GM12878 (cell line): ENCODE measurements around the gene FBXO4. TPM values are rescaled to one million over a fixed set of nuclear protein-coding genes. Genes with fewer than 3 reads are reported as not detected.

Experiments used
- ATF2 ChIP-seq: IDR thresholded peaks from 2 replicates; pipeline ENCODE4 v1.6.1; 2012; ENCODE audit warnings: low read length, inconsistent platforms
- ATF3 ChIP-seq: IDR thresholded peaks from 2 replicates; pipeline ENCODE4 v1.6.1; 2011; ENCODE audit warnings: low read depth, mild to moderate bottlenecking, low read length, moderate library complexity, borderline replicate concordance; ENCODE audit errors: extremely low read depth
- BCLAF1 ChIP-seq: fragments of 450-650 bp; IDR thresholded peaks from 2 replicates; pipeline ENCODE4 v1.6.1; 2017; ENCODE audit warnings: antibody characterized with exemption, mild to moderate bottlenecking, moderate library complexity
- CHD4 ChIP-seq: fragments of 200-600 bp; sonication (generic); IDR thresholded peaks from 2 replicates; pipeline ENCODE4 v1.6.1; 2016; ENCODE audit warnings: mild to moderate bottlenecking
- ETV6 ChIP-seq, 2 experiments: fragments of 450-650 bp in 1 of 2; IDR thresholded peaks in 1 of 2; conservative IDR thresholded peaks in 1 of 2; 2 replicates each; pipeline ENCODE4 v1.6.1; 2014; ENCODE audit warnings: antibody characterized with exemption in 1 of 2, borderline replicate concordance in 1 of 2, low read depth in 1 of 2, mild to moderate bottlenecking in 1 of 2, moderate library complexity in 1 of 2
- EZH2 ChIP-seq: IDR thresholded peaks from 2 replicates; pipeline ENCODE4 v1.6.1; 2012; ENCODE audit warnings: low read depth, mild to moderate bottlenecking, control low read depth, inconsistent platforms, low read length, borderline replicate concordance; ENCODE audit not compliant: control insufficient read depth
- HDAC6 ChIP-seq: fragments of 200-600 bp; sonication (generic); IDR thresholded peaks from one replicate; pipeline ENCODE4 v1.8.0; 2017; ENCODE audit warnings: antibody characterized with exemption; ENCODE audit not compliant: unreplicated experiment
- IKZF2 ChIP-seq, 2 experiments: fragments of 450-650 bp; IDR thresholded peaks; 2 replicates each; pipeline ENCODE4 v1.6.1; 2017; ENCODE audit warnings: mild to moderate bottlenecking in 2 of 2, moderate library complexity in 2 of 2
- MYB ChIP-seq: fragments of 150-350 bp; IDR thresholded peaks from 2 replicates; pipeline ENCODE4 v1.6.1; 2014; ENCODE audit warnings: mild to moderate bottlenecking, low read depth, low read length, borderline replicate concordance
- MYC ChIP-seq: IDR thresholded peaks from 2 replicates; pipeline ENCODE4 v1.6.1; 2011; ENCODE audit warnings: mild to moderate bottlenecking, low read length, moderate library complexity, inconsistent platforms; ENCODE audit not compliant: insufficient read depth, insufficient replicate concordance, insufficient read length, severe bottlenecking
- NR2C1 ChIP-seq: fragments of 450-650 bp; IDR thresholded peaks from 2 replicates; pipeline ENCODE4 v1.6.1; 2017; ENCODE audit warnings: antibody characterized with exemption, mild to moderate bottlenecking, moderate library complexity
- PAX8 ChIP-seq: fragments of 450-650 bp; IDR thresholded peaks from 2 replicates; pipeline ENCODE4 v1.6.1; 2017; ENCODE audit warnings: mild to moderate bottlenecking, moderate library complexity
- RCOR1 ChIP-seq: conservative IDR thresholded peaks from 2 replicates; pipeline ENCODE4 v1.6.1; 2012; ENCODE audit warnings: low read depth, low read length, improper control_type of control experiment
- SP1 ChIP-seq: IDR thresholded peaks from one replicate; pipeline ENCODE4 v1.6.1; 2011; ENCODE audit warnings: low read depth, low read length
- SPI1 ChIP-seq: IDR thresholded peaks from 2 replicates; pipeline ENCODE4 v1.6.1; 2011; ENCODE audit warnings: low read depth, mild to moderate bottlenecking, low read length, moderate library complexity, borderline replicate concordance; ENCODE audit not compliant: insufficient read depth
- TCF3 ChIP-seq: IDR thresholded peaks from 2 replicates; pipeline ENCODE4 v1.6.1; 2012; ENCODE audit warnings: low read depth, mild to moderate bottlenecking, low read length, borderline replicate concordance; ENCODE audit not compliant: insufficient read depth
- ZBED1 ChIP-seq: IDR thresholded peaks from 2 replicates; pipeline ENCODE4 v1.6.1; 2016; ENCODE audit warnings: borderline replicate concordance
- ZNF207 ChIP-seq: fragments of 450-650 bp; IDR thresholded peaks from 2 replicates; pipeline ENCODE4 v1.6.1; 2014; ENCODE audit warnings: antibody characterized with exemption, mild to moderate bottlenecking, borderline replicate concordance
- ZNF622 ChIP-seq: fragments of 450-650 bp; IDR thresholded peaks from 2 replicates; pipeline ENCODE4 v1.6.1; 2017; ENCODE audit warnings: mild to moderate bottlenecking, inconsistent platforms
- polyA plus RNA-seq, 11 experiments: library from polyadenylated mRNA; depleted of rRNA in 4 of 11; unstranded in 6 of 11; stranded (reverse) in 5 of 11; fragments of >200 nt; fragmentation: Nextera tagmentation in 4 of 11; fragmentation: Illumina TruSeq in 1 of 11; extraction: Ambion mirVana in 4 of 11; extraction: Trizol in 1 of 11; gene quantifications; 1 replicate in 1 of 11; 2 replicates in 10 of 11; pipeline versions ENCODE4 v1.2.1 to v1.2.3, GENCODE V29; 2011 to 2016; ENCODE audit warnings: inconsistent platforms in 2 of 11, missing spikeins in 2 of 11, low read depth in 1 of 11
- total RNA-seq, 4 experiments: library from RNA; depleted of rRNA in 3 of 4; stranded (reverse); fragments of >200 nt in 3 of 4; fragmentation: Illumina TruSeq in 1 of 4; extraction: Trizol in 1 of 4; gene quantifications; 2 replicates each; pipeline versions ENCODE4 v1.2.1 to v1.2.3, GENCODE V29; 2013 to 2021
- TF ChIP-seq, protein P1 (sequence below): fragments of 450-650 bp; formaldehyde crosslinking; IDR thresholded peaks from 2 replicates; pipeline ENCODE4 v1.5.0; 2022; ENCODE audit warnings: mild to moderate bottlenecking, missing genetic modification characterization
- TF ChIP-seq, protein P2 (sequence below): fragments of 150-350 bp; IDR thresholded peaks from 2 replicates; pipeline ENCODE4 v1.6.1; 2014; ENCODE audit warnings: mild to moderate bottlenecking, low read depth, low read length

The FBXO4 gene
- total and polyA plus RNA-seq, 10 of the 15 experiments (the other 5 are each of a cell fraction or from before 2014, with no cell fraction given) = 7.2 to 30.5 (median 19.6) TPM

DNA sequence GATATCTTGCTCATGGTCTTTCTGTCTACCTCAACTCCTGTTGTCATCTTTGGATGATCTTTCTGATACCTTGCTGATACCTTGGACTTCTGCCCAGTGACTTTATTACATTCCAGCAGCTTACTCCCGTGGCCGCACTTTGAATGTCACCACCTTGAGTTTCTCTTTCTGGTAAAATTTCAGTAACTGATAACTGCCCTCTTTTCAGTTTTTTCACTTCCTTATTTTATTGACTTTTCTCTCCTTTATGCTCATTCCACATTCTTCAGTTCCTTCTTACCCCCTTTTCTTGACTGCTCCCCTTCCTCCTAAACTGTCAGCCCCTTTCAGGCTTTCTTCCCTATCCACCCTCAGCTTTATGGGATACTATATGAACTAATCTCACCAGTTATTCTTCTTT is 7.0 kb upstream of the FBXO4 start (continued):
- TF ChIP-seq BCLAF1 (no peak), MYC (no peak), NR2C1 (no peak), ZBED1 (no peak), ETV6 (conservative IDR thresholded peaks at IDR 0.05 in 1 of 2, IDR thresholded peaks at IDR 0.05 in 1 of 2; ENCODE audit: borderline replicate concordance in 1 of 2, low read depth in 1 of 2) (no peak), RCOR1 (no peak), SP1 (no peak), IKZF2 (IDR thresholded peaks at IDR 0.05) (peak; percentile 75 to 88), ZNF622 (no peak), SPI1 (peak; percentile 91), ATF2 (no peak; the same call in 1 of the 2 replicates), CHD4 (no peak), TCF3 (no peak), ATF3 (no peak), HDAC6 (no peak), MYB (no peak), ZNF207 (no peak), PAX8 (no peak), EZH2 (no peak)
- TF ChIP-seq, protein P1, sequence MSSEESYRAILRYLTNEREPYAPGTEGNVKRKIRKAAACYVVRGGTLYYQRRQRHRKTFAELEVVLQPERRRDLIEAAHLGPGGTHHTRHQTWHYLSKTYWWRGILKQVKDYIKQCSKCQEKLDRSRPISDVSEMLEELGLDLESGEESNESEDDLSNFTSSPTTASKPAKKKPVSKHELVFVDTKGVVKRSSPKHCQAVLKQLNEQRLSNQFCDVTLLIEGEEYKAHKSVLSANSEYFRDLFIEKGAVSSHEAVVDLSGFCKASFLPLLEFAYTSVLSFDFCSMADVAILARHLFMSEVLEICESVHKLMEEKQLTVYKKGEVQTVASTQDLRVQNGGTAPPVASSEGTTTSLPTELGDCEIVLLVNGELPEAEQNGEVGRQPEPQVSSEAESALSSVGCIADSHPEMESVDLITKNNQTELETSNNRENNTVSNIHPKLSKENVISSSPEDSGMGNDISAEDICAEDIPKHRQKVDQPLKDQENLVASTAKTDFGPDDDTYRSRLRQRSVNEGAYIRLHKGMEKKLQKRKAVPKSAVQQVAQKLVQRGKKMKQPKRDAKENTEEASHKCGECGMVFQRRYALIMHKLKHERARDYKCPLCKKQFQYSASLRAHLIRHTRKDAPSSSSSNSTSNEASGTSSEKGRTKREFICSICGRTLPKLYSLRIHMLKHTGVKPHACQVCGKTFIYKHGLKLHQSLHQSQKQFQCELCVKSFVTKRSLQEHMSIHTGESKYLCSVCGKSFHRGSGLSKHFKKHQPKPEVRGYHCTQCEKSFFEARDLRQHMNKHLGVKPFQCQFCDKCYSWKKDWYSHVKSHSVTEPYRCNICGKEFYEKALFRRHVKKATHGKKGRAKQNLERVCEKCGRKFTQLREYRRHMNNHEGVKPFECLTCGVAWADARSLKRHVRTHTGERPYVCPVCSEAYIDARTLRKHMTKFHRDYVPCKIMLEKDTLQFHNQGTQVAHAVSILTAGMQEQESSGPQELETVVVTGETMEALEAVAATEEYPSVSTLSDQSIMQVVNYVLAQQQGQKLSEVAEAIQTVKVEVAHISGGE (CRISPR knock-in tag) = no peak
- TF ChIP-seq, protein P2, sequence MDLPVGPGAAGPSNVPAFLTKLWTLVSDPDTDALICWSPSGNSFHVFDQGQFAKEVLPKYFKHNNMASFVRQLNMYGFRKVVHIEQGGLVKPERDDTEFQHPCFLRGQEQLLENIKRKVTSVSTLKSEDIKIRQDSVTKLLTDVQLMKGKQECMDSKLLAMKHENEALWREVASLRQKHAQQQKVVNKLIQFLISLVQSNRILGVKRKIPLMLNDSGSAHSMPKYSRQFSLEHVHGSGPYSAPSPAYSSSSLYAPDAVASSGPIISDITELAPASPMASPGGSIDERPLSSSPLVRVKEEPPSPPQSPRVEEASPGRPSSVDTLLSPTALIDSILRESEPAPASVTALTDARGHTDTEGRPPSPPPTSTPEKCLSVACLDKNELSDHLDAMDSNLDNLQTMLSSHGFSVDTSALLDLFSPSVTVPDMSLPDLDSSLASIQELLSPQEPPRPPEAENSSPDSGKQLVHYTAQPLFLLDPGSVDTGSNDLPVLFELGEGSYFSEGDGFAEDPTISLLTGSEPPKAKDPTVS = no peak
